ENCODE results near the gene IL2RG. TPM values are rescaled to one million over a fixed set of nuclear protein-coding genes. Genes with fewer than 3 reads are reported as not detected.

IL2RG gene
- total and polyA plus RNA-seq, 10 of the 15 experiments (the other 5 are each of a cell fraction or from before 2014, with no cell fraction given): 63.9 to 686 (median 183) TPM

DNA sequence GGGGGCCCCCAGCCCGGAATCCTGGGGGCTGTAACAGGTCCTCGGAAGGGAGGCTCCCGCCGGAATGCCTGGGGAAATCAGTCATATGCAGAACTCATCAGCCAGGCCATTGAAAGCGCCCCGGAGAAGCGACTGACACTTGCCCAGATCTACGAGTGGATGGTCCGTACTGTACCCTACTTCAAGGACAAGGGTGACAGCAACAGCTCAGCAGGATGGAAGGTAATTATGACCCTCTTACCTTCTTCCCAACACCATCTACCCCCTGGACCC lies 14.7 kb downstream of the IL2RG start:
- WGBS (ENCODE audit: insufficient coverage, insufficient replicate concordance, low lambda C conversion rate, missing lambda C conversion rate): 38% methylated on average over 9 of the region's 9 CpGs

More for the DNA sequence above, 14.7 kb downstream of the IL2RG start:
- Histone ChIP-seq H3K4me2 (ENCODE audit: control insufficient read depth, insufficient read depth) (peak overlapping the region; percentile 79), H3K9ac (ENCODE audit: control insufficient read depth, insufficient read depth, low read length) (peak overlapping the region; percentile 62; the same call in 1 of the 2 replicates), H3K36me3 (ENCODE audit: control insufficient read depth in 2 of 2, insufficient read depth in 2 of 2, low read length in 1 of 2) (no peaks in the 10 kb centered on the region), H2AFZ (ENCODE audit: control insufficient read depth, low read depth, low read length) (0 out of 2 replicates have a peak overlapping the region, but pooled peaks have one; percentile 81), H3K27me3 (replicated peaks in 1 of 2; ENCODE audit: control insufficient read depth in 2 of 2, insufficient read depth in 2 of 2, low read length in 1 of 2) (no peaks in the 10 kb centered on the region), H3K4me3 (peak overlapping the region; percentile 64), H3K79me2 (ENCODE audit: control insufficient read depth, insufficient read depth, low read length) (no peaks in the 10 kb centered on the region), H3K4me1 (ENCODE audit: control insufficient read depth, insufficient read depth, low read length) (no peaks in the 10 kb centered on the region), H4K20me1 (ENCODE audit: control insufficient read depth, insufficient read depth) (no peaks in the 10 kb centered on the region), H3K9me3 (replicated peaks; ENCODE audit: control insufficient read depth, insufficient read depth, low read length) (no peaks in the 10 kb centered on the region), H3K27ac (ENCODE audit: control insufficient read depth, insufficient read depth) (no peak overlapping the region)
- DNase-seq (ENCODE audit: low read depth, low spot score) (no peak), ATAC-seq (no peak), FAIRE-seq (no peak)
- intact Hi-C loops (cut with micrococcal nuclease; ENCODE audit: unreplicated experiment): loop anchor here (10.0 kb wide), 1 partner anchor 188 kb away; the partner anchor contains the start of gene NONO
- CTCF ChIA-PET: interaction anchor here (1.7 to 2.3 kb wide), 3 partner anchors 15 to 32 kb away, joined by 9 to 22 read pairs (median 10); partner anchors contain the start of genes IL2RG and MED12
- no TSS peak for BruUV-seq (replicated peaks)
- POLR2A ChIA-PET: interaction anchor here (1.1 to 1.3 kb wide), 2 partner anchors 15 to 85 kb away, joined by 3 to 4 read pairs; partner anchors contain the start of gene IL2RG
- in situ Hi-C loops (cut with MboI): no loop called here
- TF ChIP-seq, protein P1, sequence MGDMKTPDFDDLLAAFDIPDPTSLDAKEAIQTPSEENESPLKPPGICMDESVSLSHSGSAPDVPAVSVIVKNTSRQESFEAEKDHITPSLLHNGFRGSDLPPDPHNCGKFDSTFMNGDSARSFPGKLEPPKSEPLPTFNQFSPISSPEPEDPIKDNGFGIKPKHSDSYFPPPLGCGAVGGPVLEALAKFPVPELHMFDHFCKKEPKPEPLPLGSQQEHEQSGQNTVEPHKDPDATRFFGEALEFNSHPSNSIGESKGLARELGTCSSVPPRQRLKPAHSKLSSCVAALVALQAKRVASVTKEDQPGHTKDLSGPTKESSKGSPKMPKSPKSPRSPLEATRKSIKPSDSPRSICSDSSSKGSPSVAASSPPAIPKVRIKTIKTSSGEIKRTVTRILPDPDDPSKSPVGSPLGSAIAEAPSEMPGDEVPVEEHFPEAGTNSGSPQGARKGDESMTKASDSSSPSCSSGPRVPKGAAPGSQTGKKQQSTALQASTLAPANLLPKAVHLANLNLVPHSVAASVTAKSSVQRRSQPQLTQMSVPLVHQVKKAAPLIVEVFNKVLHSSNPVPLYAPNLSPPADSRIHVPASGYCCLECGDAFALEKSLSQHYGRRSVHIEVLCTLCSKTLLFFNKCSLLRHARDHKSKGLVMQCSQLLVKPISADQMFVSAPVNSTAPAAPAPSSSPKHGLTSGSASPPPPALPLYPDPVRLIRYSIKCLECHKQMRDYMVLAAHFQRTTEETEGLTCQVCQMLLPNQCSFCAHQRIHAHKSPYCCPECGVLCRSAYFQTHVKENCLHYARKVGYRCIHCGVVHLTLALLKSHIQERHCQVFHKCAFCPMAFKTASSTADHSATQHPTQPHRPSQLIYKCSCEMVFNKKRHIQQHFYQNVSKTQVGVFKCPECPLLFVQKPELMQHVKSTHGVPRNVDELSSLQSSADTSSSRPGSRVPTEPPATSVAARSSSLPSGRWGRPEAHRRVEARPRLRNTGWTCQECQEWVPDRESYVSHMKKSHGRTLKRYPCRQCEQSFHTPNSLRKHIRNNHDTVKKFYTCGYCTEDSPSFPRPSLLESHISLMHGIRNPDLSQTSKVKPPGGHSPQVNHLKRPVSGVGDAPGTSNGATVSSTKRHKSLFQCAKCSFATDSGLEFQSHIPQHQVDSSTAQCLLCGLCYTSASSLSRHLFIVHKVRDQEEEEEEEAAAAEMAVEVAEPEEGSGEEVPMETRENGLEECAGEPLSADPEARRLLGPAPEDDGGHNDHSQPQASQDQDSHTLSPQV (IDR thresholded peaks at IDR 0.05): no peak
- TF ChIP-seq ZNF622 (IDR thresholded peaks at IDR 0.05) (no peak), NFYA (IDR thresholded peaks at IDR 0.05; ENCODE audit: borderline replicate concordance, low read depth, low read length) (no peak), SRF (IDR thresholded peaks at IDR 0.05; ENCODE audit: low read depth in 2 of 2, low read length in 2 of 2) (no peak), NR2C1 (IDR thresholded peaks at IDR 0.05) (no peak), MEF2B (IDR thresholded peaks at IDR 0.05; ENCODE audit: partially characterized antibody, poor library complexity, severe bottlenecking) (no peak), NR2F1 (conservative IDR thresholded peaks at IDR 0.05) (no peak), IKZF1 (conservative IDR thresholded peaks at IDR 0.05) (no peak), POLR2AphosphoS5 (IDR thresholded peaks at IDR 0.05; ENCODE audit: low read length) (no peak)
- SMC1A ChIA-PET (ENCODE audit: uncharacterized antibody, unreplicated experiment): interaction anchor here (1.2 to 2.7 kb wide), 3 partner anchors 21 to 83 kb away, joined by 5 to 10 read pairs (median 7); partner anchors contain the start of gene MED12
- RAD21 ChIA-PET (ENCODE audit: unreplicated experiment): interaction anchor here (0.6 to 2.4 kb wide), 4 partner anchors 15 to 187 kb away, joined by 5 to 10 read pairs (median 6); partner anchors contain the start of genes IL2RG and NONO

Data from GM12878 (cell line).